SIG-M5 treated with dmso at 0.1 percent for 504 hours (cell line): ENCODE measurements around the gene STOM.
A peak's percentile ranks its signal among the peaks of the same experiment; 100 is the strongest.

Experiments
- DNase-seq: peaks from one replicate; lab custom pipeline; 2025; ENCODE audit not compliant: unreplicated experiment; lab: John Stamatoyannopoulos, UW

STOM gene

DNA sequence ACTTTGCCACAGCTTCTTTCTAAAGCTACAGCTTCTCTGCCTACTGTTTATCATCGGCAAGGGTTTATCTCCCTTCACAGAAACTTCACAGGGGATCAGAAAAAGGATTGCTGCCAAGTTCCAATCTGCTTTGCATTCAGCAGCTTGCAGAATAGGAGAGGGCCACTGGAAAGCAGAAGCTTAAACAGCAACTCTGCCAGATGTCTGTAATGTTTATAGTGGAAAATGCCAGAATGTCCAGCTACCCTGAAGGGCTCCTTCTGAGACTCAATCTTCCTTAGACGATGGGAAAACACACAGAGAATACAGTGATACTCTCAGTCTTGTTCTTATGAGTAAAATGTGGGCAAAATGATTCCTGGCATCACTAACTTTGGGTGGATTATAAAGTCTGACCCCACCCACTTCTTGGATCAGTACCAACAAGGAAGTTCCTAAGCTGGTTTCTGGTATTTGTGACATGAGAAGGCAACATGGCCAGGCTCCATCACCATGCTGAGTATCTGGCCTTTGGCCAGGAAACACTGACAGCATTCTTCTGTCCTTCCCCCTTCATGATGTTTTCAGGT lies 19.0 kb downstream of the STOM start:
- no peak for DNase-seq

DNA sequence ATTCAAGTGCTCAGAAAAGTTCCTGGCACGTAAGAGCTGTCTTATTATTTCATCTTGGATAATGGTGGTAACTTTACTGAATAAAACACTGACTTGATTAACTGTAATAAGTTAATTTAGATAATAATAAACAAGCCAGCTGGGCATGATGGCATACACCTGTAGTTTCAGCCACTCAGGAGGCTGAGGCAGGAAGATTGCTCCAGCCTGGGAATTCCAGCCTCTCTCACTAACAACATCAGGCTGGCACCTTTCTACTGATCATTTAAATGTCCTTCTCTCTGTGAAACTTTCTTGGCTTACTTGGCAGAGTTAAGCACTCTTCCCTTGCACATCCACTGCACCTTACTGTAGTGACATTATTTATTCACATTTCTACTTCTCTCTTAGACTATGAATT lies 20.0 kb downstream of the STOM start:
- DNase-seq: no peak

DNA sequence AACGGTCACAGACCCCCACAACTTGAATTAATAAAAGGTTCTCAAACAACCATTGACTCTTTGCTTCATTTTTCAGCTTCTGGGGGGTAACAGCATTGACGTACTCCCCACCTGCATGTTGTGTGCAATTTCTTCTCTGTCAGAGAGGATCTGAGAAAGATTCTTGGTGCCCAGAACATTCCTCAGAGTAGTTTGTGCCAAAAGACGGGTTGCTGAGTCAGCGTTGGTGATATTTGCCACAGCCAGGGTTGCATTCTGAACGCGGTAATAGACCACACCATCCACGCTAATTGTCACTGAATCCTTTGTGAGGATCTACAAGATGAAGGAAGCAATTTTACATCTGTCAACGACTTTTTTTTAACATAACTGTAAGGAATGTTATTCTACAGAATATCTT lies 21.0 kb downstream of the STOM start:
- no peak for DNase-seq

DNA sequence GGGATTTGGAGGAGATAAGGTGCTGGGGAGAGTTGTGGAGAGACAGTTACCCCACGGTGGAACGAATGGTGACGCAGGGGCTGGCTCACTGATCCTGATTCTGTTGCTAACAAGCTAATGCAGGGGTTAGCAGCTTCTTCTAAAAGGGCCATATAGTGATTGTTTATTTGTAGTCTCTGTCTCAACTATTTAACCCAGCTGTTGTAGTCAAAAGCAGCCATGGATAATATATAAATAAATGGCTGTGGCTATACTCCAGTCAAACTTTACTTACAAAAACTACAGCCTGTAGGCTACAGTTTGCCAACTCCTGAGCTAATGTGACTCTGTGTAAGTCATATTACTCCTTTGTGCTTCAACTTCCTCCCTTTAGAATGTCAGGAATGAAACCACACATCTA lies 21.8 kb downstream of the STOM start:
- DNase-seq: no peak

DNA sequence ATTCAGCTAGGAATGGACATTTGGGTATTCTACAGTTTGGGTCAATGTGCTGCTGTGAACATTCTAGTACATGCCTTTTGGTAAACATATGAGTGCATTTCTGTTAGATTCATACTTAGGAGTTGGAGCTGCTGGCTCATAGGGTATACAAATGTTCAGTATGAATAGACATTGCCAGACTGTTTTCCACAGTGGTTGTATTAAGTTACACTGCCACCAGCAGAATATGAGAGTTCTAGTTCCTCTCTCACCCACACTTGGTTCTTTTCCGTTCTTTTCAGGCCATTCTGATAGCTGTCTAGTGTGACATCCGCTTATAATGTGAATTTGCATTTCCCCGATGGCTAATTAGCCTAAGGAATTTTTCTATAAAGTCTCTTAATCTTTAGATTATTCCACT lies 25.0 kb downstream of the STOM start:
- no peak for DNase-seq

DNA sequence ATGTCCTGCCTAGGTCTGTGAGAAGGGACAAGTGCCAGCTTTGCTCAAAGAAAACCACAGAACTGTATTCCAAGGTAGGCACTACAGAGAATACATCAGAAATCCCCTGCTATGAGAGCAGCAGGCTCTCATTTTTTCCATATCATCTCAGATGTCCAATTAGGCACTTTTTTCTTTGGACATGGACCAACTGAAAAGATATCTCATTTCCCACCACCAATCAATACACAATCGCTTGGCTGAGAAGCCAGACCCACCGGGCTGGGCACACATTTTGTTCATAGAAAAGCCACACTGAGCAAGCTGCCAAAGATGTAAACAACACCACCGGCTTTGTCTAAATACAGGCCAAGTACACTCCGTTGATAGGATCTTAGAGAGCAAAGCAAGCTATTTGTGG lies 25.9 kb downstream of the STOM start:
- no peak for DNase-seq

DNA sequence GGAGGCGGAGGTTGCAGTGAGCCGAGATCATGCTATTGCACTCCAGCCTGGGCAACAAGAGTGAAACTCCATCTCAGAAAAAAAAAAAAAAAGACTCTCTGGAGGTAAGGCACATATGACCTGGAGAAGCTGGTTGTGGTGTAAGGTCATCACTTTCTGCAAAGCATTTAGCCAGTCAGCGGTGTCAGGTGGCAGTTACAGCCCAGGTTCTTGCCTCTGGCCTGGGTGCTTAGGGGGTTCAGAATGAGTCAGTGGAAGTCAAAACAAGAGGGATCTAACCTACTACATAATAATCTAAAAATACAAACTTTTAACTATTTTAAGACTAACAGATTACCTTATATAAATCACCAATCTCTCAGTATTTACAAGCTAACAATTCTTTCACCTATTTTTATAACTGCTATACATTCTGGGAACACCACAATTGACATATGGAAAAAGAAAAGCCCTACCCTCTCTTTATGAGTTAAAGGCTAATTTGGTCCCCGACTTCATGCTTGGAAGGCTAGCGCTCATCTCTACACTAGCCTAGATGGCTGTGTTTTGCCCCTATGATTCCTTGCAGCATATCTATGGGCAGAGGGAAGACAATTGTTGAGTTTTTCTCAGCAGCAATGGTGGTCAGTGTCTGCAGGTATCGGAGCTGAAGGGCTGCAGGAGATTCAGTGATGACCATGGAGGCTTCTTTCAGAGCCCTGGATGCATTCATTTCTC lies 29.2 kb downstream of the STOM start:
- no peak for DNase-seq

DNA sequence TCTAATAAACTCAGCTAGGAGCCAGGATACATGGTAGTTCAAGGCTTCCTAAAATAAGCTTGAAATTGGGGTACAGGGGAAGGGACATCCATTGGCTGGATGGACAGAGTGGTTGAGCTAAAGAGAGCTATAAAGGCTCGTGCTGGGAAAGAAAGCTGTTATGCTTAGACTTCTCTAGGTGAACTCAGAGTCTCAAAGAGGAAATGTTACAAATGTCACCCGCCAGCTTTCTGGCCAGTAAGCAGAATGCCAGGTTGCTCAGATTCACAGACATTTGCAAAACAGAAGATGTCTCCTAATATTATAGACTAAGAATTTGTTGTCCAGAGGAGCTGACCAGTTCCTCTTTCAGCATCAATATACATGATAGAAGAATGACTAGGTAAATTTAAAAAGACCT lies 30.6 kb downstream of the STOM start:
- DNase-seq: no peak

DNA sequence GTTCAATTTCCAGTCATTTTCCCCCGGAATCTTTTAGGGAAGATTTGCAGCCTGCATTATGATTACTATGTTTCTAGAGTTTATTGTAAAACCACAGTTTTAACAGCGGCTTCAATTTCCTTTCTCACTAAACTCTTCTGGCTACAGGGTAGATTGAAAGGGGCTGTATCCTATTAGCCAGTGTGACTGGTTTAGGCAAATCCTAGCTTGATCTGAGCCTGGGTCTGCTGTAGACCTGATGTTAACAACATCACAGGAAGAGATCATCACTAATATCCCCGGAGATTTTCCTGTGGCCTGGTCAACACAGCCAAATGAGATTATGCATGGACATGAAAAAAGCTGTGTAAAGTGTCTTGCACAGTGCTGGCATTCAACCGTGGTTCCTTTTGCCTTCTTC lies 33.4 kb downstream of the STOM start:
- no peak for DNase-seq

DNA sequence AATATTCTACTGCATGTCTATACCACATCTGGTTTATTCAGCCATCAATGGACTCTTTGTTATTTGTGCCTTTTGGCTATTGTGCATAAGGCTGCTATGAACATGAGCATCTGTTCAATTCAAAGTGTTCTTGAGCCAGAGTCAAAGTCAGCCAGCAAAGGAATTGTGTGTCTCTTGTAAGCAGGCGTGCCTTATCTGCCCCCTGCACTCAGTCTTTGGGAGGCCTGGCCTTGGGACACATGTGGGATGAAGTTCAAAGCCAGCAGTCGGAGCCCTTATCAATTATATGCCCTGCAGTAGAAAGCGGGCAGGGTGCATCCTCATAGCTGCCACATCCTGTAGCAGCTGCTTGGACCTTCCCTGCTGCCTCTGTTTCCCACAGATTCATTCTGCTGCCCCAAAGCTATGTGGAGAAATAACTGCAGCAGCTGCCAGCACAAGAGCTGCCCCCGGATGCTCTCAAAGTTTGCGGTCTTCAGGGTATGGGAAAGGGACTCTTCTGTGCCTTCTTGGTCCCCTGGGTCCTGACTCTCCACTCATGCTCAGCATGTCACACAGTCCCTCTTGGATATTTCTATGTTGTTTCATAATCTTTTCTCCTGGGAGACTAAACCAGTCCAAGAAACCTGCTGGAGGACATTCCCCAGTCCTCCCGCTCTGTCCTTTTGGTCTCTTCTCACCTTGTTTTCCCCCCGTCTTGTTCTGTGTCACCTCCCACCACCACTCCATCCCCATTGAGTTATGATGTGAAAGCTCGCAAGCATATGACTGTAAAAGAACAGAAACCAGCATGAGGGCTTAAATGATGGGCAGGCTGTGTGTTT lies 35.9 kb downstream of the STOM start:
- no peak for DNase-seq

DNA sequence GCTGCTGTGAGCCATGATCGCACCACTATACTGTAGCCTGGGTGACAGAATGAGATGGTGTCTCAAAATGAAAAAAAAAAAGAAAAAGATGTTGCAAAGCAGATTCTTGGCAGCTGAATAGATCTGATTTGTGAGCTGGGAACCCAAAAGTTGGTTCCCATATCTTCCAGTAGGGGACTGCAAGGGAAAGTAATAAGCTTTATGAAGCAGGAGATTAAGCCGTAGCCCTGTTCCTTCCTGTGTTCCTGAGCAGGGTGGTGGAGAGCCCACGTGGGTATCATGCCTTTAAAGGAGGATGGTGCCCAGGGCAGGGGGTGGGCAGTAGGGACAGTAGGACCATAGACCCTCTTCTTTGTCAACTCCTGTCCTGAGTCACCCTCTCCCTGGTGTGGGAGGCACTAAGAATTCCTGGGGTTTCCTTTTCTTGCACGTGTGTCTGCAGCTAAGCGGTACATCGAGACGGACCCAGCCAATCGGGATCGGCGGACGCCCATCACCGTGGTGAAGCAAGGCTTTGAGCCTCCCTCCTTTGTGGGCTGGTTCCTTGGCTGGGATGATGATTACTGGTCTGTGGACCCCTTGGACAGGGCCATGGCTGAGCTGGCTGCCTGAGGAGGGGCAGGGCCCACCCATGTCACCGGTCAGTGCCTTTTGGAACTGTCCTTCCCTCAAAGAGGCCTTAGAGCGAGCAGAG lies 37.9 kb downstream of the STOM start:
- DNase-seq: no peak

DNA sequence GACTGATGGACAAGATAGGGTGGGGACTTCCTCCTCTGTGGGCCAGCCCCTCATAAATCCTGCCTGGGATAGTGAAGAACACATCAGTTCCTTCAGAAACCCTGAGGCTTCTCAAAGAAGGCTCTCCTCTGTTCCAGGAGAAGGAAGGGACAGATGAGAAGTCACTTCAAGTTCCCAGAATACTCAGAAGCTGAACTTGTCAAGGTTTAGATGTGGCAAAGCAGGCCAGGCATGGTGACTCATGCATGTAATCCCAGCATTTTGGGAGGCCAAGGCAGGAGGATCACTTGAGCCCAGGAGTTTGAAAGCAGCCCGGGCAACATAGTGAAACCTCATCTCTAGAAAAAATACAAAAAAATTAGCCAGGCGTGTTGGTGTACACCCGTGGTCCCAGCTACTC lies 38.5 kb downstream of the STOM start:
- no peak for DNase-seq

DNA sequence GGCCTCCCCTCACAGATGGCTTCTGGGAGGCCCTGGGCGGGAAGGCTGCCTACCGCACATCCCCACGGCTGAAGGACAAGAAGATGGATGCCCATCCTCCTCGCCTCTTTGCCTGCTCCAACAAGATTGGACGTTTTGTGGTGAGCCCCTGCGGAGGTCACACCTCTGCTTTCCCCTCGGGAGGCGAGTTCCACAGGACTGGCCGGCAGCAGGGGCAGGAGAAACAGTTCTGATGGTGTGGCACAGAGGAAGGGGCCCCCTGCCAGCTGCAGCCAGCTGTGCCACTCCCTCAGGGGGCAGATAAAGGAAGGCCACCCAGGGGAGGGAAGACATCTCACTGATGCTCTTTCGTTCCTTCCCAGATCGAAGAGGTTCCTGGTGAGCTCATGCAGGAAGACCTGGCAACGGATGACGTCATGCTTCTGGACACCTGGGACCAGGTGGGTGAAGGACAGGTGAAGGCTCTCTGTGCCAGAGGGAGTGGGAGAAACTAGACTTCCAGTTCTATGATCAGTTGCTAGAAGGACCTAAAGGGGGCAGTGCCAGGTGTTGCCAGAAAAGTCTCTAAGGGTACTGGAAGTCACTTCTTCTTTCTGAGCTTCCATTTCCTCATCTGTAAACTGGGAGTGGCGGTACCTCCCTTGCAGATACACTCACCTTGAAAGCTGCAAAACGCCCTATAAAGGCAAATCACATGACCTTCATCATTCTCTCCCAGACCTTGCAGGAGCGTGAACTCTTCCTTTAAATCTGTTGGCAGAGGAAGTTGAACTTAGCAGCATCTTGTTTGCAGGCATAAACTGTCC lies 41.0 kb downstream of the STOM start:
- DNase-seq: no peak

DNA sequence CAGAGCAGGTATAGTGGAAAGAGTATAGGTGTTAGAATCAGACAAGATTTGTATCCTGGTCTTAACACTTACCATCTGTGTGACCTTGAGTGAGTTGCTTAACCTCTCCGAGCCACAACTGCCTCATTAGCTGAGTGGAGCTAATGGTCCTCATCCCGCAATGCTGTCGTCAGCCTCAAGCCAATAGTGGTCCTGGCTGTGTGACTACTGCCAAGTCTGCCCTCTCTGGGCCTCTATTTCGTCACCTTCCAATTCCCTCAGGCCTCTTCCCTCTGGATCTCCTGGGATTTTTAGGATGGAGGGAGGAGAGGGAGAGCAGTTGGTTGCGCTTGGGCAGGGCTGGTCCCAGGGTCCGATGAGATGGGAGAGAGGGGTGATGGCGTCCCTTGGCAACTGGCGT lies 41.6 kb downstream of the STOM start:
- no peak for DNase-seq

DNA sequence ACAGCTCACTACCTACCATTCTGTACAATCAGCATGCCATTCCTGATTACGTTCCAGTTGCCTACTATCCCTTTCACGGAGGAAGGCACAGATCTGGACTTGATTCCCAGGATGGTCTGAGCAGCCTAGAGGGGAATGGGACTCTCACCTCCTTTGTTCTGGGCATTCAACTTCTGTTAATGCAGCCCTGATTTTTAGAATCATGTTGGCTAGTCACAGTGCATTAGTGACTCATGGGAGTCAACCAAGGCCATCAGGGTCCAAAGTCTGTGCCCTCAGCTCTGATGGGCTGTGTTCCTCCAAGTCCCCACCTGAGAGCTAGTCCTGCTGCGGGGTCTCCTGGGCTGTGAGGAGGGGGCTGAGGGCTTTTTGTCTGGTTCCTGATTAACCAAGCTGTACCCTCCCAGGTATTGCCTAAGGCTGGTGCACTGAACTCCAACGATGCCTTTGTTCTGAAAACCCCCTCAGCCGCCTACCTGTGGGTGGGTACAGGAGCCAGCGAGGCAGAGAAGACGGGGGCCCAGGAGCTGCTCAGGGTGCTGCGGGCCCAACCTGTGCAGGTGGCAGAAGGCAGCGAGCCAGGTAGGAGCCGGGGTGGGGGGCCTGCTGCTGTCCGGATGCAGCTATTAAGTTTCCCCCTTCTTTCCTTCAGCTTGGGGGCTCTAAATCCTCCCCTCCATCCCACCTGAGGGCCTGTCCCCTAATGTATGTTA lies 43.0 kb downstream of the STOM start:
- no peak for DNase-seq

DNA sequence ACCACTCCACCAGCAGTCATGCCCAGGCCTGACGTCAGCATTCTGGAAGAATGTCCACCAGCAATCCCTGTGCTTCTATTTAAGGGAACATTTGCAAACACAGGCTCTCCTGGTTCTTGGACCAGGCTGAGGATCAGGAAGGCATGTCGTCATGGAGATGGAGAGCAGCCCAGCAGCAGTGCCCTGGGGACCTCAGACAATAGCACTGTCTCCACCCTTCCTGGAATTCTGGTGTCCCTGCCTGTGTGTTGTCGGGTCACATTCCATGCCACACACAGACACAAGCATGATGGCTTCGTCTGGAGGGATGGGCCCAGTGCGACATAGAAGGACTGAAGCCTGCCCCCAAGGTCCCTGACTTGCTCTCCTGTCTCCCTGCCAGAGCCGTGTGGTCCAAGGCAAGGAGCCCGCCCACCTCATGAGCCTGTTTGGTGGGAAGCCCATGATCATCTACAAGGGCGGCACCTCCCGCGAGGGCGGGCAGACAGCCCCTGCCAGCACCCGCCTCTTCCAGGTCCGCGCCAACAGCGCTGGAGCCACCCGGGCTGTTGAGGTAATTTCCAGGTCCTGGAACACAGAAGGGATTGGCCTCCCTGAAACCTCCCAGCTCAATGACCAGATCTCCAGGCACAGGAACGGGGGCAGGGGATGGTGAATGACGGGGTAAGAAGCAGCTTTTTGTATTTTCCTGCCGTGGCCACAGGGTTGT lies 43.8 kb downstream of the STOM start:
- DNase-seq: peak; percentile 19

DNA sequence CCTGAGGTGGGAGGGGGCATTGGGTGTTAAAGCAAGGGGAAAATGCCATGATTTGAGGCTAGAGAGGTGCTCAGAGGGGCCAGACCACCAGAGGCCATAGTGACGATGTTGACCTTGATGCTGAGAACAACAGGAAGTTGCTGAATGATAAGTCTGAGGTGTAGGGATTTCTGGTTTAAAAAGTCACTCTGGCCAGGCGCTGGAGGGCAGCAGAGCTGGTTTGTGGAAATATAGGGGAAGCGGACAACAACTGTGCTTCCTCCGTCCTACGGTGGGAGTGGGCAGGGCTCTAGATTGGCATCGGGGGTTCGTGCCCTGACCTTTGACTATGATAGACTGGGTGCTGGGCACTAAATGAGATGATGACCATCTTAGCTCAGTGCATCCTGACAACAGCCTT lies 44.7 kb downstream of the STOM start:
- no peak for DNase-seq

DNA sequence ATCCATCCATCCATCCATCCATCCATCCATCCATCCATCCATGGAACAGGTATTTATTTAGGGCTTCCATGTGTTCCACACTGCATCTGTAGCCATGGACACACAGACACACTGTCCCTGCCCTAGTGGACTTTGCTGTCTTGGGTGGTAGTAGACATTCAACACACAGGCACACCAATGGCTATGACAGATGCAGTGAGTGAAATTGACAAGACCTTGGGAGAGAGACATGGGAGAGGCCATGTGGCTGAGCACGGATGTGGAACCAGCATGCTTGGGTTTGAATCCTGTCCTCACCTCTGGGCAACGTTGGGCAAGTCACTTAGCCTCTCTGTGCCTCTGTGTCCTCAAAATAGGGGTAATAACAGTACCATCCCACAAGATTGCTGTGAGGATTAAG lies 45.3 kb downstream of the STOM start:
- DNase-seq: no peak

DNA sequence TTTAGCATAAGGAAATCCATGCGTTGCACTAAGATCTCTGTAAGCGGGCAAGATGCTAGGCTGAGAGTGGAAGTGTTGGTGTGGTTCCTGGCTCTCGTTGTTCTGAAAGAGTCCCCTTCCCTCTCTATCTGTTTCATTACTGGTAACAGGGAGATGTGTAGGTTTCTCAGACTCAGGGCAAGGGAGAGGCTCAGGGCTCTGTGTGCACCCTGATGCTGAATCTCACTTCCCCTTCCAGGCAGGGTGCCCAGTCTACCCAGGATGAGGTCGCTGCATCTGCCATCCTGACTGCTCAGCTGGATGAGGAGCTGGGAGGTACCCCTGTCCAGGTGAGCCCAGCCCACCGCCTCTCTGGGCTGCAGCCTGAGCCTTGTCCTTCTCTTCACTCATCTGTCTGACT lies 45.7 kb downstream of the STOM start:
- DNase-seq: peak; percentile 44
